ENCODE results near the gene CHMP5.

DNA sequence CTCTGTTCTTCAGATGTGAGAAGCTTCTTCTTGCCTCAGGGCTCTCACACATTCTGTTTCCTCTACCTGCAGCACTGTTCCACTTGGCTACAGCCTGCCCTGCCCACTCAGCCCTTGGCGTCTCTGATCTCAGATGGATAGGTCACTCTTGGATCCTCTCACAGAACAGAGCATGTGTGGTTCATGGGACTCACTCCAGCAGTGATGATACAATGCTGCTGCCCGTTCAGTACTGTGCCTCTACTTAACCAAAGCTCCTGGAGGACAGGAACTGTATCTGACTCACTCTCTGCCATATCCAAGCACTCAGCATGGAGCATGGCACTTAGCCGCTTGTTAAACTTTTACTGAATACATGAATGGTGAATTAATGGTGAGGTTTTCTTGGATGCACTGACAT lies 28.3 kb upstream of the CHMP5 start:
- TF ChIP-seq, protein P1, sequence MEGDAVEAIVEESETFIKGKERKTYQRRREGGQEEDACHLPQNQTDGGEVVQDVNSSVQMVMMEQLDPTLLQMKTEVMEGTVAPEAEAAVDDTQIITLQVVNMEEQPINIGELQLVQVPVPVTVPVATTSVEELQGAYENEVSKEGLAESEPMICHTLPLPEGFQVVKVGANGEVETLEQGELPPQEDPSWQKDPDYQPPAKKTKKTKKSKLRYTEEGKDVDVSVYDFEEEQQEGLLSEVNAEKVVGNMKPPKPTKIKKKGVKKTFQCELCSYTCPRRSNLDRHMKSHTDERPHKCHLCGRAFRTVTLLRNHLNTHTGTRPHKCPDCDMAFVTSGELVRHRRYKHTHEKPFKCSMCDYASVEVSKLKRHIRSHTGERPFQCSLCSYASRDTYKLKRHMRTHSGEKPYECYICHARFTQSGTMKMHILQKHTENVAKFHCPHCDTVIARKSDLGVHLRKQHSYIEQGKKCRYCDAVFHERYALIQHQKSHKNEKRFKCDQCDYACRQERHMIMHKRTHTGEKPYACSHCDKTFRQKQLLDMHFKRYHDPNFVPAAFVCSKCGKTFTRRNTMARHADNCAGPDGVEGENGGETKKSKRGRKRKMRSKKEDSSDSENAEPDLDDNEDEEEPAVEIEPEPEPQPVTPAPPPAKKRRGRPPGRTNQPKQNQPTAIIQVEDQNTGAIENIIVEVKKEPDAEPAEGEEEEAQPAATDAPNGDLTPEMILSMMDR (IDR thresholded peaks at IDR 0.05) = no peak
- TF ChIP-seq POLR2AphosphoS5 (IDR thresholded peaks at IDR 0.05) = no peak

Data from esophagus muscularis mucosa (tissue), 3 donors.